CD4-positive, alpha-beta T cell treated with Interferon gamma for 1 hour (primary cell): ENCODE results near the gene COL23A1.

Experiments used
- DNase-seq: peaks from one replicate; pipeline ENCODE4 v3.0.0-alpha.2; 2020

The COL23A1 gene

DNA sequence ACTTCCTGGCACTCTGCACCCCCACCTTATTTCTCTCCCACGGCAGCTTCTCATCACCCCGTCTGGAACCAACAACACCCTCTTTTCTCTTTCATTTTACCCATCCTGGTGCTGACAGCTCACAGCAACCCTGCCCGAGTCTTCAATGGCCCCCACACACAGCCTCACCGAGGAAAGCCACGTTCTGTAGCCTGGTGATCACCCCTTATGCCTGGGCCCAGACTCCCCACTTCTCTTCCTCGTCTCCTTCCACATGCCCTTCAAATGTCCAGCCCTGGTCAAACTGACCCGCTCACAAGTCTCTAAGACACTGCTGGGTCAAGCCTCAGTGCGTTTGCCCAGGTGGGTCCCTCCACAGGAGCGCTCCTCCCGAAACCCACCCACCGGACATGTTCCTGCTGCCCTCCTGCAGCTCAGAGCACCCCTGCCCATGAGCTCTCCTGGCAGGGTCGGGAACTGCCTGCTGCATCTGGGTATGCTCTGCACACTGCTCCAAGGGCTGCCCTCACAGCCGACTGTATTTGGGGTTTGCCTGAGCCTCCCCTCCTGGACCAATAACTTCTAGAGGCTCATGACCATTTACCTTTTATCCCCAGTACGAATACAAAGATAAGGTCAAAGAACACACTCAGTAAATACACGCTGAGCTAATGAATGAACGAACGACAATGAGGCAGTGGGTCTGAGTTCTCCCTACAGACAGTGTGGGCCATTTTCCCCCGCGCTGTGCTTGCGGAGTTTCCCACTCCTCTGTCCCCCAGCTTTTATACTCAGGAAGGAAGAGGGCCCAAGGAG is 202.9 kb downstream of the COL23A1 start:
- DNase-seq = no peak

DNA sequence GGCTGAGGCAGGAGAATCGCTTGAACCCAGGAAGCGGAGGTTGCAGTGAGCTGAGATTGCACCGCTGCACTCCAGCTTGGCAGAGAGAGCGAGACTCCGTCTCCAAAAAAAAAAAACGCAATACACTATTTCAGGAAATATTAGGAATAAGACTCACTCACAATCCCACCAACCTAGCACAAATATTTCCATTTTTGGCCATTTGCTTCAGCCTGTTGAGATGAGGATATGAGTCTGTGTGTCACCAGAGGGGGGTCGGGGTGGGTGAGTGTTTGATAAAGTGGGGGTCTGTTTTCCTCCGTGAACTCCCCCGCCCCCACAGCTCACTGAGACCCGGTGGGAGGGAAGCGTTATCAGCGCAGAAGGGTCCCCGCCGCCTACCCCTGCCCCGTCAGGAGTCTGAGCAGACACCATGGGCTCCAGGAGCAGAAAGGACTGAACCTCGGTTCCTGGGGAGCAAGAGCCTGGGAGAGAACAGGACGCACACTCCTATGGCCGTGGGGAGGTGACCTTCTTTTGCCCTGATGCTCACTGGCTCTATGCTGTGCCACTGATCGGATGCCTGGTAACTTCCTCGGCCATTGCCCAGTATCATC is 203.8 kb downstream of the COL23A1 start:
- no peak for DNase-seq

DNA sequence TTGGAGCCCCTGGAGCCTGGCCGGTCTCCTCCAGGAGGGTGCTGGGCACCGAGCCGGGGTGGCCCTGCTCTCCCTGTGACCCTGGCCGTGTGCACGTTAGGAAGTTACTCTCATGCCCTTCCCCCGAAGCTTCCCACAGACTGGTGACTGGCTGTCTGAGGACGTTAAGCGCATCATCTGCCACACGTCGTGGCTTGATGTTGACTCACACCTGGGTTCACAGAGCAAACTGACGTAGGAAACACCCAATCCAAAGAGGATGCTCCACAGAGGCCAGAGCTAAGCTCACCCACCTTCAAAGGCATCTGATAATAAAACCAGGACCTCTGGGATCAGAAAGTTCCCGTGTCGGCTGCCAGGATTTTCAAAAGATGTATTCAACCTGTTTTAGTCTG is 204.7 kb downstream of the COL23A1 start:
- DNase-seq = no peak

DNA sequence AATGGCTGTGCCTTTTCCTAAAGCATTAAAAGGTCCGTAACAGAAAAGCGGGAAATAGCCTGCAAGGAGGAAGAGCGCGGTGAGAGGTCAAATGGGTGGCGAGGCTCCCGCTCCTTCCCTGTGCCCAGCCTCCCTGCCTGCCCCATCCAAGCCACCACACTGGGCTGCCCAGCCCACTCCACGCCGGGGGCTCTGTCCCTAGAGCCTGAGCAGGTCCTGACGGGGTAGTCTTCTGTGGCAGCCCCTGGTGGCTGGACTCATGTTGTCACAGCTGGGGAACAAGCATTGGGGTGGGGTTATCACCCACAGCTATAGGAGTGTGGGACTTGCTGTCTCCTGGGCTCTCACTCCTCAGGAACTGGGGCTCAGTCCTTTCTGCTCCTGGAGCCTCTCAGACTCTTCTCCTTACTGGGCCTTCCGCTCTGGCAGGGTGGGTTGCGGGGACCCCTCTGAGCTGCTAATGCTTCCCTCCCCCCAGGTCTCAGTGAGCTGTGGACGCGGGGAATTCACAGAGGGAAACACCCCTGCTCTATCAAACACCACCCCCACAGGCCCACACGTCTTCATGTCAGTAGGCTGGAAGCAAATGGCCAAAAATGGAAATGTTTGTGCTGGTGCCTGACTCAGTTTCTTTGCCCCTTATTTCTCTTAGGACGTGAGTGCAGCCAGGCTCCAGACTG is 205.2 kb downstream of the COL23A1 start:
- no peak for DNase-seq

DNA sequence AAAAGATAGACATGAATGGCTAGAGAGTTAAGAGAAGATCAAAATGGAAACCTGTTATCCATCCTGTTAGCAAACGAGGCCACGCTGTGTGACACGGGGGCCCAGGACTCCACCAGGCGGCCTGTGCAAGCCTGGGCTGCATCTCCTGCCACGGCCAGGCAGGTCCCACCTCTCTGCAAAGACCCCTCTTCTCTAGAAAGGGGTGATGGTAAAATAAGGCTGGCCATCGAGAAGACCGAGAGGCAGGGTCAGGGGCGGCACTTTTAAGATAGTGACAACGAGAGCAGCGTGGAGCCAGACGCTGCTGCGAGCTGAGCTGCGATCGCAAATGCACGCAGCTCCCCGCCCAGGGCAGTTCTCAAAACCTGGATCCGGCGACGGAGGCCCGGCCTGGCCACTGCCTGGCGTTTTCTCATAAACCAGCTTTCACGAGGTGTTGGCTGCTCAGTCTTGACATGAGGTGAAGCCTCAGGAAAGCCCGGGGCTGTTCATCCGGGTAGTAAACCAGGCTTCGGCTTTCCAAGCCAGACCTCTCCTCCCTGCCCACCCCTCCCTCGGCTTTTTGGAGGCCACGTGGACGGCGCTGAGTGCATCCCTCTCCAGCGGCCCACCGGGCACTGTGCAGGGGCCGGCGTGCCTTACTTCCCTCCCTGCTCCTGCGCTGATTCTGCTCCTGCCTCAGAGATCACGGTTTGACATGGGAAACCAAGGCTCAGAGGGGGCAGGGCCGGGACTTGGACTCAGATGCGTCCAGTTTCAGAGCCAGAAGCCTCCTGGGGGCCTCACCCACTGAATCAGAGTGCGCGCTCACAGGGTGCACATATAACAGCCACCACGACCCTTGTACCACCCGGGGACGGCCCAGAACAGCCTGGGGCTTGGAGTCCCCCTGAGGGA is 206.0 kb downstream of the COL23A1 start:
- no peak for DNase-seq

DNA sequence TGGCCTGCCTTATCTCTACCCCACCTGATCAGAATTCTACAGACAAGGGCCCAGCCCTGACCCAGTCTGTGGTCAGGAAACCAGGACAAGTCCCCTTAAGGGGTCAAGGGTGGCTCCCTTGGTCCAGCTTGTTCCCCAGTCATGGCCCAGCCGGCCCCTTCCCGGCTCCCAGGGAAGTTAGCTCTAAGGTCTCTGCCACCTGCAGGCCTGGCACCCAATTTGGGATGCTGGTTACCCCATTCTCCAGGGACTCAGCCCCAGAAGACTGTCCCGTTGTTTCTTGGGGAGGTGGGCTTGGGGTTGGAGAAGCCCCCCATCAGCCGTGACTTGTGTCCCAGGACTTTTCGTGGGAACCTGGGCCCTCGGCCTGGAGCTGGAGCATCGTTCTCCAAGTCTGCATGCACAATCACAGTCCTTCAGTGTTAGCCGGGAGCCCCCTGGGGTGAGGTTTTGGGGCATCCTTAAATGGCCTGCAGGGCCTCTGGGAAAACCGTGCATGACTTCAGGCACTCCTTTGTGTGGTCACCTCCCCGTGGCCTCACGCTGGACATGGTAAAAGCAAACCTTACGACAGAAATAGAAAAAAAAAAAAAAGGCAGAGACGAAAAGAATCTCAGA is 206.8 kb downstream of the COL23A1 start:
- DNase-seq = no peak

DNA sequence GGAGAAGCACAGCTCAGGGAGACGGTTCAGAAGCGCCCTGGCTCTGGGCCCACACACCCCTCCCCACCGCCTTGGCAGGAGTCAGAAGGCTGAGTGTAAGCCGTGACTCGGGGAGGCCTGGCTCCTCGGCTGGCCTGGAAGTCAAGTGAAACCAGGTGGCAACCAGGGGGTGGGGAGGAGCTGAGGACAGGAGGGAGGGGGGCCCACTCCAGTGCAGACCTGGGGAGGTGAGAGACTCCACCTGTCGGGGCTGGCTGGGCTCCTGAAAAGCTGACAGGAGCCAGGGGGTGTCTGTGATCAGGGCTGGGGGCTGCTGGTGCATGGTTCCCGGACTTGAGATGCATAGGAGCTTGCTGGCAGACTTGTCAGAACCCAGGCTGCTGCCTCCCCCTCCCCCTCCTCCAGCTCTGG is 207.4 kb downstream of the COL23A1 start:
- no peak for DNase-seq

DNA sequence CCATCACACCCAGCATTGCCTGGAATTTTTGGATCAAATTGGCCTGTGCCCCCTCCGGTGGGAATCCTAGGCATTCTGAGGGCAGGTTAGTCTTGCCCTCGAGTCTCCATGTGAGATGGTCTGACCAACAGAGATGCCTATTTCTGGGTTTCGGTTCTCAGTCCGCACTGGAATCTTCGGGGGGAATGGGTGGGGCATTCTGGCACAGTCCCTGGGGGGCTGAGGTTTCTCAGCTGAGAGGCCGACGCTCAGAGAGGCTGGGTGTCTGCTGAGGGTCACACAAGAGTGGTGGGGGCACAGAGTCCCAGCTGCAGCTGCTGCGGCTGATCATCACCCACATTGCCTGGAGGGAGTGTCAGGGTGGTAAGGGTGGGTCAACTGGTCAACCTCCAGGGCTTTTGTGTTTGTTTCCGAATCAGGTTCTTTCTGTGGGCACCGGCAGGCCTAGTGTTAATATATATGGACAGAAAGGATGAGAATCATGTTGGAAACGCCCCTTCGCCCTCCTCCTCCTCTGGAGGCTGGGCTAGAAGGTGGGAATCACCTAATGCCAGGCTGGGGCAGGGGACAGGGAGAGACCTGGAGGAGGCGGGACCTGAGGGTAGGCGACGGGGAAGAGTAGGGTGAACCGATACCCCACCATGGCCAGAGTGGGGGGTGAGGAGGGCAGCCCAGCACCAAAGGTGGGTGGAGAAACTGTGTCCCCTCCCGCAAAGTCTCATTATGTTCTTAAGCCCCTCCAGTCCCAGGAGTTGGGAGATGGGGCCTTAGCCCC is 208.1 kb downstream of the COL23A1 start:
- DNase-seq = no peak

DNA sequence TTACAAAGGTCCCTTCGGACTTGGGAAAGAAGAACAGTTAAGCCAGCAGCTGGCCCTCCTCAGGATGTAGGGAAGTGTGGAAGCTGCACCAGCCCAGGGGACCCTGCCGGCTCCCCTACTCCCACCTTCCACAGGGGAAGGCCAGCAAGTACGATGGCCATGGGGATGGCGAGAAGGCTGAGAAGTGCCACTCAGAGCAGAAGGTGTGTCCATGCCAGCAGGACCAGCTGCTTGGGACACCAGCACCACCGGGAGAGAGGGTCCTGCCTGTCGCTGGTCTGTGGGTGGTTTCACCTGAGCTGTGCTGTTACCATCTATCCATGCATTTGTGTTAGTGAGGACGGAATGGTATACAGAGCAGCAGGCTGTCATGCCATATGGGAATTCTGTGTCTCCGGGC is 209.0 kb downstream of the COL23A1 start:
- no peak for DNase-seq

DNA sequence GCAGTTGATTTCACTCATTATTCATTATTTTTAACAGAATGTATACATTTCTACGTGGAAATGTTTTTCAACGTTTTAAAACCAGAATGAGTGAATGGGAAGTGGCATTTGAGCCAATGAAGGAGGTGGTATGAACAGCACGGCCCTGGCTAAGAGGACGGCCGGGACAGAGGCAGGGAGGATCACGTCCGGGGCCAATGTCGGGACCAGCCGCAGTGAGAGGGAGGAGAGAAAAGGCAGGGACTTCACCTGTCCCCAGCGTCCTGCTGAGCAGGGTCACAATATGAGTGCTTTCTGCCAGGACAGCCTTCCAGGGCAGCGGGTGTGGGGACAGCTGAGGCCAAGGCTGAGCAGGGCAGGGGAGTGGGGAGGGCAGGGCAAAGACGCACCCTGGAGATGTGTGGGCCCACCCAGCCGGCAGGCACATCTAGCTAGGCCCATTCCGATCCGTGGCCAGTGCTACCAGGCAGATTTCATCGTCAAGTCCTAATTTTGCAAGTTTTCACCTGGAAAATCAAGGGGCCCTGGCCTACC is 209.6 kb downstream of the COL23A1 start:
- no peak for DNase-seq

DNA sequence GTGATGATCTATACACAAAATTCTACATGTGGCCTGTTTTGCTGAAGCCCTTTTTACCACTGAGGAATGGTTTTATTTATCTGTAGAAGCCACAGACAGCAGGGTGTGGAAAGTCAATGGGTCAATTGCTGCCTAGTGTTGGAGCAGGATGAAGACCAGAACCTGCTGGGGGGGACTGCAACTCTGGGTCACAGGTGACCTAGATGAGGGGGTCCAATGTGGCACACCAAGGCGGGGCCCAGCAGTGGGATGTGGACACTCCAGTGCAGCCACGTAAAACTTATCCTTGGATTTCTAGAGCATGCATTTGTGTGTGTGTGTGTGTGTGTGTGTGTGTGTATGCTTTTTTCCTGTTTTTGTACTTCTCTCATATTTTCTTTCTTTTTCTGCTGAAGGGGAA is 210.1 kb downstream of the COL23A1 start:
- no peak for DNase-seq

DNA sequence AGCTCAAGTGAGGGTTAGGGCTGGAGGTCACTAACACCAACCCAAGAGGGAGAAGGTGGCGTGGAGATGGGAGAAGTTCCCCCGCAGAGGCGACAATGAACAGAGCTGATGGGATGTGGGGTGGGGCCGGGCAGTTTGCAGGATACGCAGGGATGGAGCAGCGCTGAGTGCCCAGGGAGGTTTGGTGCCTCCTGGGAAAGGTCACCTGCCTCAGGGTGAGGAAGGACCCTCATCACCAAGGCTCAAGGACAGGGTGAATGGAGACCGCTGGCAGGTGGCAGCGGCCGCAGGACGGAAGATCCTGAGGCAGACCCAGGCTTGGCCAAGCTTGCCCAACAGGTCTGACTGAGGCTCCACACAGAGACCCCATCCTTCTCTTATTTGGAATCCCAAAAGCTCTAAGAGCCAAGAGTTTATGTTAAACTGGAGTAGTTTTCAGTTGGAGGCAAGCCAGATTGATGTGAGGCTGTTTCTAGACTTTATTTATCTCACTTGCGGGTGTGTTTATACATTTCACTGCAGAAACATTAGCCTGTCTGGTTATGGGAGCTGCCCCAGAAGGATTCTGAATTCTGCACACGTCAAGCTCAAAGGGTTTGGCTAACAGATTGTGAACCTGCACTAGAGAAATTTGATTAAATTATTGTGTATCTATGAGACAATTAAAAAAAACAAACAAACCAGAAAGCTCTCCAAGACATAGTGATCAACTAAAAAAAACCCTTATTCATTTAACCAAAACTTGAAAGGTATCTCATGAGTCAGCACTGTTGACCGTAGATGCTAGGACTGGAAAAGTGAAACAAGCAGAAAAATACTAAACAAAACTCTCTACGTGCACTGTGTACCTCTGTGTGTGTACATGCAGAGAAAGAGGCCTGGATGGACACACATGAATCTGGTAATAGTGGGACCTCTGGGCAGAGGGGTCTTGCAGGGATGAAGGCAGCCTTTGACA is 211.4 kb downstream of the COL23A1 start:
- no peak for DNase-seq

DNA sequence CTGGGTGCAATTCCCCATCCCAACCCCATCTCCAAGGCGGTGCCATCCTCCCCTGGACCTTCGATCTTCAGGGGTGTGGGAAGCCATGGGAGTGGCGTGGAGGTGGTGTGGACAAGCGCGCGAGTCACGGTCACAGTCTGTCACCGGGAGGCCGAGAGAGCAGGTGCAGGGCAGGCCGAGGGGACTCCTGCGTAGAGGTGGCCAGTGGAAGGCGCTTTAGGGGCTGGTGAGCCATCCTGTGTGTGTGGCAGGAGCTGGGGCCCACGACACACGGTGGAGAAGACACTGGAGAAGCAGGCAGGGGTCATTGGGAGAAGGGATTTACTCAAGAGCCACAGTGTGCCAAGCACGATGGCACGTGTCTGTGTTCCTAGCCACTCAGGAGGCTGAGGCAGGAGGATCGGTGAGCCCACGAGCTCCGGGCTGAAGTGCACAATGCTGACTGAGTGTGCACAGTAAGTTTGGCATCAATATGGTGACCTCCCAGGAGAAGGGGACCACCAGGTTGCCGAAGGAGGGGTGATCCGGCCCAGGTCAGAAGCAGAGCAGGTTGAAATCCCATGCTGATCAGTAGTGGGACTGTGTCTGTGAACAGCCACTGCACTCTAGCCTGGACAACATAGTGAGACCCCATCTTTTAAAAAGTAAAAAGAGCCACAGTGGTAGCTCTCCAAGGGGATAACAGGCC is 212.5 kb downstream of the COL23A1 start:
- DNase-seq = no peak

DNA sequence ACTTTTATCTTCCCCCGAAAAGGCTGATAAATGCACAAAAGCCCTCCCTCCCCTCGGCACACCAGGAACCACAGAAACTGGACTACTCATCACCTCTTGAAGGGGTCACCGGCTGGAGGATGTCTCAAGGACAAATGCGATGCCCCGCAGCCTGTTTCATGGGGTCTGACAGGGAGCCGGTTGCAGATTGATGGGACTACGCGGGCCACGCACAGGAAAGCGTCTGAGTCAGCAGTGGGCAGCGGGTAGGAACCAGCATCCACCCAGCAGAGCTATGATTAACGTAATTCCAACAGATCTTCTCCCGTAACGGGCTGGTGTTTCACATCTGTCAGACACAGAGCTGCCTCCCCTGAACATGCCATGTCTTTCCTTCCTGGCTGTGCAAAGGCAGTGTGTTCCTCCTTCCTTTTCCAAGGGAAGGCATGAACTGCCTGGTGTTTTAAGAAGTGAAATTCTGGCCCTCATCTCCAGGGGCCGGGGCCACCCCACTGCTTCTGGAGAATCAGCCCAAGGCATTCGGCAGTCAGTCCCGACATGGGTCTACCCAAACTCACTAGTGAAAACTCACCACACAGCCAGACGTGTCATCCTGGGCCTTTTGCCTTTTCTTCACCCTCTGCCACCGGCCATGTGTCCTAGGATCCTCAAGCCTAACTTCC is 213.1 kb downstream of the COL23A1 start:
- DNase-seq = no peak

DNA sequence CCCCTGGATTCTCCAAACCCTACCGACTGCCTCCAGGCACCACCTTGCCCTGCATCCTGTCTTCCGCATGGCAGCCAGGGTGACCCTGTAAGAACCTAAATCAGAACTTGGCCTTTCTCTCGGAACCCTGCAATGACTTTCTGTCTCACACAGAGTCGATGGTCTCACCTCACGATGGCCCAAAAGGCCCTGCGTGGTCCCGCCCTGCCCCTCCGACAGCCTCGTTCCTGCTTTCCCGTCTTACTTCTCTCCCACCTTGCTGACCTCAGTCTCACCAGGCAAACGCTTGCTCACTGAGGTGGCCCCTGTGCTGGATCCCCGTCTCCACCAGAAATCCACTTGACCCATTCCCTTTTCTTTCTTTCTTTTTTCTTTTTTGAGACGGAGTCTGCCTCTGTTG is 214.8 kb downstream of the COL23A1 start:
- no peak for DNase-seq

DNA sequence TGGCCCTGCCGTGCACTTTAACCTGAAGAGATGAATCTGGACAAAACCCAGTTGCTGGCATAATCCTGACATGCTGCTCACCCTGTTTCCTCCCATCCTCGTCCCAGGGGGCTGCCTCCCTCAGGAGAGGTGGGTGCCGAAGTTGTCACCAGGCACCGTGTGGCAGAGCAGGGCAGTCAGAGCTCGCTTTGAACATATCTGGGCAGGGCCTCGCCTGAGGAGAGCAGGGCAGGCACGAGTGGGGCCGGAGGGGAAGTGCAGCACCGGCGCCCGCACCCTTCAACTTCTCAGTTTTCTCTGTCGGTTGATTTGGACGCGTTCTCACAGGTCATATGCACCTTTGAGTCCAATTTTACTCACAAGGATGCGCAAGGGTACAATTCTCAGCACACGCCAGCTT is 216.5 kb downstream of the COL23A1 start:
- no peak for DNase-seq

DNA sequence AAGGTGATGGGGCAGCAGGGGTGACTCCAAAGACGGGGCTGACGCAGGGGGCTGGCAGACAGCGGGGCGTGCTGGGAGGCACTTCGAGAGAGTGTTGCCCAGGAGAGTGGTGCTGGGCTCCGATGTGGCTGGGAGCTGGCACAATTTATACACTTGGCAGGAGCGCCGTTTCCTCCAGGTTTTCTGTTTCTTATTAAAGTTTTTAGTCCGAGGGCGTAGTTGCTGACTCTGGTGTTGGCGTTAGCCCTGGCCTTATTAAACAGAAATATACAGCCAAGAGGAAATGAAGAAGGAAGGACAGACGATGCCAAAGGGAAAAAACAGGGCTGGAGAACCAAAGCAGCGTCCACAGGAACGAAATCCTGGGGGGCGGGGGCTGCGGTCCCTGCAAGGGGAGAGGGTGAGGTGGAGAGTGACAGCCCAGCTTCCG is 218.0 kb downstream of the COL23A1 start:
- DNase-seq = no peak

DNA sequence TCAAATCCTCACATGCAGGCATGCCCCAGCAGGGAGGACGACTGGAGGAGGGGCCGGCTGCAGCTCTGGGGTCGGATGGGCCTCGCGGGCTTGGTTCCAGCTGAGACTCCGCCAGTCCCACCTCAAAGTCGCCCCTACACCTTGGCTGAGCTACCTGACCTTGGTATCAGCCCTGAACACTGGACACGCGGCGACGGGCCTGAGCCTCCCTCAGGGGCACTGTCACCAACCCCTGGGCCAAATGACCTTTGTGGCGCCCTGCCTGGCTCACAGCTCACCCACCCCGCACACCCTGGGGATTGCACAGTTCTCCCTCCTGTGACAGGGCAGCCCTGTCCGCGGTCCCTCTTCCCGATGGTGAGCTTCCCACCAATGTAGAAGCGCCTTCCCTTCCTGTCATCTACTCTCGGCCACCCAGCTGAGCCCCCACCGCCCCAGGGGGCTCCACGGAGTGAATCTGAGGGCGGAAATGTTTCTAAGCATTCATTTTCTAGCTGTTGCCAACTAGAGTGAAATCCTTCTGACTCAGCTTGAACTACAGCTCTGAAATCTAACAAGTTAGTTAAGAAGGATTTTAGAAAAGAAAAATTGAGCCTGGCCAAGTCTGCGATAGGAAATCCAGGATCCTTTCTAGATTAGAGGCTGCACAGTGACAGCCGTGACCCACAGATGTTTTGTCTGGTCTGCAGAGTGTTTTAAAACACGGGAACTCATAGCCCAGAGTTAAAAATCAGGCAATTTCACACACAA is 218.7 kb downstream of the COL23A1 start:
- DNase-seq = no peak
